Omental fat pad (tissue), 4 donors: ENCODE results near the gene OR2V1. TPM values are rescaled to one million over a fixed set of nuclear protein-coding genes. Genes with fewer than 3 reads are reported as not detected.
"Not testable (repeated sequence)": the region's sequence is repeated elsewhere in the genome, so short reads cannot be mapped to it uniquely, and the experiment has no call there.

Source experiments
- ATAC-seq: fragments of 150-250 bp; one replicate; pipeline ENCODE4 v1.9.1; 2016; ENCODE audit warnings: mild to moderate bottlenecking, moderate library complexity; ENCODE audit not compliant: low FRiP score
- DNase-seq: peaks from one replicate; pipeline ENCODE4 v3.0.0-alpha.2; 2019; ENCODE audit warnings: low spot score
- total RNA-seq, 4 donors: library from RNA; depleted of rRNA; stranded (reverse); fragments of >200 nt; gene quantifications; one replicate each; pipeline ENCODE4 v1.1.0, GENCODE V29; 2016
- TF ChIP-seq, protein P1 (sequence below), 3 donors: fragments of 450-650 bp; IDR thresholded peaks; one replicate each; pipeline ENCODE4 v1.5.1; 2016 to 2017; ENCODE audit warnings: antibody characterized with exemption in 3 of 3, mild to moderate bottlenecking in 3 of 3, moderate library complexity in 2 of 3

Gene OR2V1
- total RNA-seq, 4 donors from 2014 or later: not detected

DNA sequence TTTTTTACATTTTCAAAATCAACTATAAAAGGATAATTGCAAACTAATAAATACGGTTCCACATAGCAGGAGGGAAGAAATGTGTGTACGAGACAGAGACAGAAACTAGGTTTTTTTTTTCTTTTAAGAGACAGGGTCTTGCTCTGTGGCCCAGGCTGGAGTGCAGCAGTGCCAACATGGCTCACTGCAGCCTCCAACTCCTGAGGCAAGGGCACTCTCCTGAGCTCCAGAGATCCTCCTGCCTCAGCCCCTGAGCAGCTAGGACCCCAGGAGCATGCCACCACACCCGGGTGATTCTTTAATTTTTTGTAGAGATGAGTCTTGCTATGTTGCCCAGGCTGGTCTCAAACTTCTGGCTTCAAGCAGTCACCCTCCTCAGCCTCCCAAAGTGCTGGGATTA, 2.1 kb upstream of the OR2V1 start:
- no peak for ATAC-seq
- no peak for DNase-seq

DNA sequence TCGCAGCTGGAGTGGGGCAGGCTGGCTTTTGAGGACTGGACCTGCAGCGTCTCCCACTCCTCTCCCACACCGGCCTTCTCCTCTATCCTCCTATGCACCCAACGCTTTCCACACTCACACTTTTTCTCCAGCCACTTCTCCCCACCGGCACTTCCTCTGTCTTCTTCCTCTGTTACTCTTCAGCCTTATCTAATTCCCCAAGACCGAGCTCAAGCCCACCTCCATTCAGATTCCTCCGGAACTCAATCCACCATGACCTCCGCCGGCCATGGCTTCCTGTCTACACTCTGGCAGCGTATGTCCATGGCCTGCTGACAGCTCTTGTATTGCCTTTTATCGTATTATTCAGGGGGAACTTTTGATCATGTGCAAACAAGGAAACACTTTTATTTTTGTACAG, 545 bp upstream of the OR2V1 start:
- no peak for DNase-seq
- TF ChIP-seq, protein P1, sequence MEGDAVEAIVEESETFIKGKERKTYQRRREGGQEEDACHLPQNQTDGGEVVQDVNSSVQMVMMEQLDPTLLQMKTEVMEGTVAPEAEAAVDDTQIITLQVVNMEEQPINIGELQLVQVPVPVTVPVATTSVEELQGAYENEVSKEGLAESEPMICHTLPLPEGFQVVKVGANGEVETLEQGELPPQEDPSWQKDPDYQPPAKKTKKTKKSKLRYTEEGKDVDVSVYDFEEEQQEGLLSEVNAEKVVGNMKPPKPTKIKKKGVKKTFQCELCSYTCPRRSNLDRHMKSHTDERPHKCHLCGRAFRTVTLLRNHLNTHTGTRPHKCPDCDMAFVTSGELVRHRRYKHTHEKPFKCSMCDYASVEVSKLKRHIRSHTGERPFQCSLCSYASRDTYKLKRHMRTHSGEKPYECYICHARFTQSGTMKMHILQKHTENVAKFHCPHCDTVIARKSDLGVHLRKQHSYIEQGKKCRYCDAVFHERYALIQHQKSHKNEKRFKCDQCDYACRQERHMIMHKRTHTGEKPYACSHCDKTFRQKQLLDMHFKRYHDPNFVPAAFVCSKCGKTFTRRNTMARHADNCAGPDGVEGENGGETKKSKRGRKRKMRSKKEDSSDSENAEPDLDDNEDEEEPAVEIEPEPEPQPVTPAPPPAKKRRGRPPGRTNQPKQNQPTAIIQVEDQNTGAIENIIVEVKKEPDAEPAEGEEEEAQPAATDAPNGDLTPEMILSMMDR (IDR thresholded peaks at IDR 0.05): no peak
- ATAC-seq: no peak

More for the DNA sequence above, 2.1 kb upstream of the OR2V1 start:
- TF ChIP-seq, protein P1 (IDR thresholded peaks at IDR 0.05): no peak

DNA sequence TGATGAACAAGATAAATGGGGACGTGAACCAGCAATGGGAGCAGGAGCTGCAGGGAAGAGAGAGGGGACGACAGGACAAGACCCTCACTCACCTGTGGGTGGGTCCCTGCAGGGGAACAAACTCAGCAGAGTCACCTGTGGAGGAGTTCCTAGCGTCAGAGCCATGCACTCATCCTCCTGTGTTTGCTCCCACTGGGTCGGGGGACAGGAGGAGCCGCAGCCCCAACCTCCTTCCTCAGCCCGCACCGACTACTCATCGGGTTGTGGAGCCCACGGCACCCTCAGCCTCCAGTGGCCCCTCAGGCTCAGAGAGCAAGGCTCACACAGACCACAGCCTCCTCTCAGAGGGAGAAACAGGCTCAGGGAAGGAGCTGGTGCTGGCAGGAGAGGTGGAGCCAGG, 888 bp downstream of the OR2V1 start:
- not testable (repeated sequence) for DNase-seq, ATAC-seq

DNA sequence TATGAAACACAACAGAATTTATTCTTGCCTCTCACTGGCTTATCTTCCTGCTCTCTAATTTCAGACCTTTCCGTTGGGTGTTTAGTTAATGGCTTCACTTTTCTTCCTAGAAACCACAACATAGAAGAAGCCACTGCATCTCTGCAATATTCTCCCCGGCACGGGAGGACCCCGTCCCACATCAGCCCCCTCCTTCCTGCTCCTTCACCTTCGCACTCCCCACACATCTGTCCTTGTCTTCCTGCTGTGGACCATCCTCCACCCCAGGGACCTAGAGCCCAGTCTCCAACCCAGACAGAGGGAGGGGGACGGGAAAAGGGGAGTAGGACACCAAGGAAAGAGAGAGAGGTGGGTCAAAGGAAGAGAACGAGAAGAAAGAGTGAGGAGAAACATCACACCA, 1.4 kb downstream of the OR2V1 start:
- TF ChIP-seq, protein P1 (IDR thresholded peaks at IDR 0.05): no peak
- no peak for ATAC-seq
- no peak for DNase-seq

DNA sequence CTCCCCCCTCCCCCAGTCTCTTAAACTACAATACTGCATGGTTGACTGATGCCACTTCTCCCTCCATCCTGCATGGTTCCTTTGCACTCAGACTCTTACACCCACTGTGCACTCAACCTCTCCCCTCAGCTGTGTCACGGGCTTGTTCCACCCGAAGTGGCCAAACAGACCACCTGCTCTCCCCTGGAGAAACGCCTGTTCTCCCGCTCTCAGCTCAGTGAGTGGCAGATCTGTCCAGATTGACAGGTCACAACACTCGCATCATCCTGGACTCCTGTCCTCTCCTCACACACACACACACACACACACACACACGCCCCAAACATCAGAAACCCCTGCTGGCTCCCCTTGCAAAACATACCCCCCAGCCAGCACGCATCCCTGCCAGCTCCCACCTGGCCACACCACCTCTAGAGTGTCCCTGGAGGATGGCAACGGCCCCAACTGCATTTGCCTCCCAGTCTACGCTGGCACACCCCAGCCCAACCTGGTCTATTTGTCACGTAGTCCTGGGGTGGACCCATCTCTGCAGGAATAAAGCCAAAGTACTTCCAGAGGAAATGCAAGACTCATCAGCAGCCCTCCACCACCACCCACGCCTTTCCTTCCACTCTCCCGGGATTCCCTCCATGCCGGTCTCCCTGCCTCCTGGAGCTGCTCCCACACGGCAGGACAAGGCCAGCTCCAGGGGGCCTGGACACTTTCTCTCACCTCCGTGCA, 2.9 kb downstream of the OR2V1 start:
- DNase-seq (no peak), ATAC-seq (no peak)
- TF ChIP-seq, protein P1 (IDR thresholded peaks at IDR 0.05): no peak

DNA sequence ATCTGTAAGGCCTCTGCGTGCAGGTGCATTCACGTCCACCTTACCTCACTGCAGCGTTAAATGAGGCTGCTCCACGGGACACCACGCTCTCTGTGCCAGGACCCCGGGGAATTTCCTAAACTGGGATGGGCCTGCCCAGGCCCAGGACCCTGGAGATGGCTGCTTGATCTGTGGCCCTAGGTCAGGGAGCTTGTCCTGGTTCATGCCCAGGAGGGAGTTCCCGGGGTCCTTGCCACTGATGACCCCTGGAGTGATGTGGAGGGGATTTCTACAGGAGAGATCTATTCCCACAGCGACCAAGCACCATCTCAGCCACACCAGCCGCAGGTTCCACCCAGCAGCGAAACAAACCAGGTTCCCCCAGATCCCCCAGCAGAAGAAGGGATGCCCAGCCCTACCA, 3.5 kb downstream of the OR2V1 start:
- DNase-seq (no peak), ATAC-seq (no peak)
- TF ChIP-seq, protein P1 (IDR thresholded peaks at IDR 0.05): no peak

DNA sequence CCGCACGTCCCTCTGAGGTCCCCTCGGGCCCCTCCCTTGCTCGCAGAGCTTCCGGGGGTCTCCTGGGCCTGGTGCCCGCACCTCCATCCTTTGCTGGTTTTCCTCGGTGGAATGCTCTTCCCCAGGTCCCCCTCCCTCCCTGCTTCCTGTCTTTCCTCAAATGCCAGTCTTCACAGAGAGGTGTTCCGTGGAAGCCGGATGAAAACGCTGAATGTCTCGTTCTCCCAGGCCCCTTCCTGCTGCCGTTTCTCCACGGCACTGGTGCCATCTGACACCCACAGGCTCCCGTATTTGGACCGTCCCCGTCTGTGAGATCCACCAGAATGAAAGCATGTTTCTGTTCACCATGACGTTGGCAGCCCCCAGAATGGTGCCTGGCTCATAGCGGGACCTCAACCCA, 4.1 kb downstream of the OR2V1 start:
- no peak for DNase-seq
- no peak for ATAC-seq
- TF ChIP-seq, protein P1 (IDR thresholded peaks at IDR 0.05): no peak
